ENCODE results near the gene ASPN. TPM values are rescaled to one million over a fixed set of nuclear protein-coding genes. Genes with fewer than 3 reads are reported as not detected.

The ASPN gene
- total RNA-seq, 6 experiments from 2014 or later = 3.8 to 13.3 (median 10.4) TPM

GRCh38 chr9:92483627-92484545 lies 1.6 kb upstream of the ASPN start:
- 74% methylated on average over 5 of the region's 5 CpGs for WGBS (ENCODE audit: insufficient coverage, low coverage, low lambda C conversion rate, missing lambda C conversion rate)

GRCh38 chr9:92482805-92483204 lies 499 bp upstream of the ASPN start:
- H3K27ac ChIP-seq = no peak overlapping the region
- no peaks in the 10 kb centered on the region for H3K9me3 ChIP-seq
- ATAC-seq (no peak), DNase-seq (no peak)
- H3K36me3 ChIP-seq = no peaks in the 10 kb centered on the region
- no peaks in the 10 kb centered on the region for H3K27me3 ChIP-seq
- intact Hi-C loops (cut with DNase I) = no loop called here
- no peak overlapping the region for H3K4me3 ChIP-seq
- peaks cover 0 to 3% (median 0%) of the 10 kb centered on the region in 4 donors for H3K4me1 ChIP-seq
- no peak for TF ChIP-seq CTCF (IDR thresholded peaks at IDR 0.05)
- no peak for TF ChIP-seq POLR2A (IDR thresholded peaks at IDR 0.05)

More at GRCh38 chr9:92483627-92484545, 1.6 kb upstream of the ASPN start:
- no peak overlapping the region for H3K4me3 ChIP-seq
- peak in 1 of 4 donors; percentile 51 for ATAC-seq
- H3K27me3 ChIP-seq = no peaks in the 10 kb centered on the region
- H3K9me3 ChIP-seq = no peaks in the 10 kb centered on the region
- intact Hi-C loops (cut with DNase I) = no loop called here
- DNase-seq = no peak
- TF ChIP-seq CTCF (IDR thresholded peaks at IDR 0.05) = no peak
- no peak for TF ChIP-seq POLR2A (IDR thresholded peaks at IDR 0.05)
- H3K4me1 ChIP-seq = peaks cover 0 to 3% (median 0%) of the 10 kb centered on the region in 4 donors
- H3K27ac ChIP-seq = peak overlapping the region; percentile 16 to 29 (median 17)
- no peaks in the 10 kb centered on the region for H3K36me3 ChIP-seq

- WGBS (ENCODE audit: insufficient coverage, low coverage, low lambda C conversion rate, missing lambda C conversion rate) = 64% methylated on average over 2 of the region's 2 CpGs
- Histone ChIP-seq H3K27ac (peak overlapping the region; percentile 4 to 54 (median 41)), H3K4me3 (peak overlapping the region in 2 of 3 donors; percentile 1), H3K36me3 (no peaks in the 10 kb centered on the region), H3K9me3 (no peaks in the 10 kb centered on the region), H3K4me1 (no peaks in the 10 kb centered on the region), H3K27me3 (no peaks in the 10 kb centered on the region)
- intact Hi-C loops (cut with DNase I) = no loop called here
- DNase-seq (no peak), ATAC-seq (no peak)
- TF ChIP-seq POLR2A (IDR thresholded peaks at IDR 0.05) (no peak), CTCF (IDR thresholded peaks at IDR 0.05) (no peak)
Measured at GRCh38 chr9:92480986-92481633, 1.2 kb downstream of the ASPN start.

DNA sequence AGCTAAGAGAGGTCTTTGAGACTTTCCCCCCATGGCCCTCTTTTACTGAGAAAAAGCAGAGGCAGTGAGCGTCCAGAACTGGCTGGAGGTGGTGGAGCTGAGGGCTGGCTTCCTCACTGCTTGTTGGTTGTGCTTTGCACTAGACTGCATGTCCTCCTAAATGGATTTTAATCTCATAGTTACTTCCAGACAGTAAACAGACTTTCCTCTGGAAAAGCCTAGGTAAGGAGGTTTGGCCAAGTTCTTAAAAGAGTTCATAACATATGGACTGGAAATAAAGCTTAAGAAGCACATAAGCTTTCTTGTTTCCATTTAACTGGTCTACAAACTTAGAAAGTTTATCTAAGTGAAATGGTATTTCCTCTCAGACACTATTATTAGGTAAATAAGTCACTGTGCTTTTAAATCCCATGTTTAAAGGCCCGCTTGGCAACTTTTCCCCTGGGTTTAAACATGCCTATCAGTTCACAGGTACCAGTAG lies 2.0 kb downstream of the ASPN start:
- H3K4me3 ChIP-seq = peak overlapping the region in 1 of 3 donors; percentile 1

More for the DNA sequence above, 2.0 kb downstream of the ASPN start:
- ATAC-seq = peak in 2 of 4 donors; percentile 11 to 35
- DNase-seq = no peak
- Histone ChIP-seq H3K9me3 (no peaks in the 10 kb centered on the region), H3K4me1 (no peaks in the 10 kb centered on the region), H3K27ac (peak overlapping the region; percentile 4 to 54 (median 41)), H3K36me3 (no peaks in the 10 kb centered on the region), H3K27me3 (no peaks in the 10 kb centered on the region)
- intact Hi-C loops (cut with DNase I) = no loop called here
- 88% methylated on average over 2 of the region's 2 CpGs for WGBS (ENCODE audit: insufficient coverage, low coverage, low lambda C conversion rate, missing lambda C conversion rate)
- TF ChIP-seq POLR2A (IDR thresholded peaks at IDR 0.05) (no peak), CTCF (IDR thresholded peaks at IDR 0.05) (no peak)
